Measurements from ENCODE around the gene VCAM1.
A peak's percentile ranks its signal among the peaks of the same experiment; 100 is the strongest.
"Not testable (repeated sequence)": the region's sequence is repeated elsewhere in the genome, so short reads cannot be mapped to it uniquely, and the experiment has no call there.

VCAM1 gene, protein sequence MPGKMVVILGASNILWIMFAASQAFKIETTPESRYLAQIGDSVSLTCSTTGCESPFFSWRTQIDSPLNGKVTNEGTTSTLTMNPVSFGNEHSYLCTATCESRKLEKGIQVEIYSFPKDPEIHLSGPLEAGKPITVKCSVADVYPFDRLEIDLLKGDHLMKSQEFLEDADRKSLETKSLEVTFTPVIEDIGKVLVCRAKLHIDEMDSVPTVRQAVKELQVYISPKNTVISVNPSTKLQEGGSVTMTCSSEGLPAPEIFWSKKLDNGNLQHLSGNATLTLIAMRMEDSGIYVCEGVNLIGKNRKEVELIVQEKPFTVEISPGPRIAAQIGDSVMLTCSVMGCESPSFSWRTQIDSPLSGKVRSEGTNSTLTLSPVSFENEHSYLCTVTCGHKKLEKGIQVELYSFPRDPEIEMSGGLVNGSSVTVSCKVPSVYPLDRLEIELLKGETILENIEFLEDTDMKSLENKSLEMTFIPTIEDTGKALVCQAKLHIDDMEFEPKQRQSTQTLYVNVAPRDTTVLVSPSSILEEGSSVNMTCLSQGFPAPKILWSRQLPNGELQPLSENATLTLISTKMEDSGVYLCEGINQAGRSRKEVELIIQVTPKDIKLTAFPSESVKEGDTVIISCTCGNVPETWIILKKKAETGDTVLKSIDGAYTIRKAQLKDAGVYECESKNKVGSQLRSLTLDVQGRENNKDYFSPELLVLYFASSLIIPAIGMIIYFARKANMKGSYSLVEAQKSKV

DNA sequence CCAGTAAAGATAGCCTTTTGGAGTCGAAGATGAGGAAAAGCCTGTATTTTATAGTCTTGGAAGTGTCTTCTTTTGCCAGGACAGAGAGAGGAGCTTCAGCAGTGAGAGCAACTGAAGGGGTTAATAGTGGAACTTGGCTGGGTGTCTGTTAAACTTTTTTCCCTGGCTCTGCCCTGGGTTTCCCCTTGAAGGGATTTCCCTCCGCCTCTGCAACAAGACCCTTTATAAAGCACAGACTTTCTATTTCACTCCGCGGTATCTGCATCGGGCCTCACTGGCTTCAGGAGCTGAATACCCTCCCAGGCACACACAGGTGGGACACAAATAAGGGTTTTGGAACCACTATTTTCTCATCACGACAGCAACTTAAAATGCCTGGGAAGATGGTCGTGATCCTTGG is at the start of gene VCAM1:
VCAM1 (plus strand) TSS at position 253 of the 400 bp plus-strand sequence; CDS start at position 372, 119 bp downstream.
- DNase-seq (ENCODE audit: low read depth in 2 of 2) = no peak

DNA sequence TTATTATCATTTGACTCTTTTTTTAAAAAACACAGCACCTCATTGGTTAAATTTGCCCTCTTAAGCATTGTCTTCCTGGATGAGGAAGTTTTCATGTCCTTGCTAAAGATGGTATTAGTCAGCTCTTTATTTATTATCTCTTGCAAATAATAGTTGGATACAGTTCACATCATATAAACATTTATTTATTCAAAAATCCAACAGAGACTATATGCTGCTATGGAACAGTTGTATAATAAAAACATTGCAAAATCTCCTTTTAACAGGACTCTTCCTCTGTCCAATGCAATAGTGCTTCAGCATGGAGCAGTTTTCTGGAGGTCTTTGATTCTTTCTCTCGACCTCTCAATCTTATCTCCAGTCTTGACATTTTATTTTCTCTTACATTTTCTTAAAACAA is 49.5 kb upstream of the VCAM1 start:
- no peak for DNase-seq (ENCODE audit: low read depth in 2 of 2)

DNA sequence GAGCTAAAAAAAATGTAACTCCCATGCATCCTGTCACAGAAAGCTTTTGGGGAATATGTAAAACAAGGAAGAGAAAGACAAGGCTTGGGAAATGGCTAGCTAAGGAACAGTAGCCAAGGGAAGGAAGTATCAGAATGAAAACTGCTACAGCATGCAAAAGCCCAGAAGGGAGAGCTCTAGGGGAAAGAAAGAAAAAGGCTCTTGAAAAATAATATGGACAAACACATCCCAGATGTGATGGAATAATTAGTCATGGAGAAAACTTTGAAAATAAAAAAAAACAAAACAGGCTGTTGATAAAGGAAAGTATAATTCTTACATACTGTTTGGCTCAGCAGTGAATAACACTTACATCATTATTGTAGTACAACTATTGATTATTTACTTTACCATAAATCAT is 47.9 kb upstream of the VCAM1 start:
- DNase-seq (ENCODE audit: low read depth in 2 of 2) = peak in 1 of 2 experiments; percentile 17

DNA sequence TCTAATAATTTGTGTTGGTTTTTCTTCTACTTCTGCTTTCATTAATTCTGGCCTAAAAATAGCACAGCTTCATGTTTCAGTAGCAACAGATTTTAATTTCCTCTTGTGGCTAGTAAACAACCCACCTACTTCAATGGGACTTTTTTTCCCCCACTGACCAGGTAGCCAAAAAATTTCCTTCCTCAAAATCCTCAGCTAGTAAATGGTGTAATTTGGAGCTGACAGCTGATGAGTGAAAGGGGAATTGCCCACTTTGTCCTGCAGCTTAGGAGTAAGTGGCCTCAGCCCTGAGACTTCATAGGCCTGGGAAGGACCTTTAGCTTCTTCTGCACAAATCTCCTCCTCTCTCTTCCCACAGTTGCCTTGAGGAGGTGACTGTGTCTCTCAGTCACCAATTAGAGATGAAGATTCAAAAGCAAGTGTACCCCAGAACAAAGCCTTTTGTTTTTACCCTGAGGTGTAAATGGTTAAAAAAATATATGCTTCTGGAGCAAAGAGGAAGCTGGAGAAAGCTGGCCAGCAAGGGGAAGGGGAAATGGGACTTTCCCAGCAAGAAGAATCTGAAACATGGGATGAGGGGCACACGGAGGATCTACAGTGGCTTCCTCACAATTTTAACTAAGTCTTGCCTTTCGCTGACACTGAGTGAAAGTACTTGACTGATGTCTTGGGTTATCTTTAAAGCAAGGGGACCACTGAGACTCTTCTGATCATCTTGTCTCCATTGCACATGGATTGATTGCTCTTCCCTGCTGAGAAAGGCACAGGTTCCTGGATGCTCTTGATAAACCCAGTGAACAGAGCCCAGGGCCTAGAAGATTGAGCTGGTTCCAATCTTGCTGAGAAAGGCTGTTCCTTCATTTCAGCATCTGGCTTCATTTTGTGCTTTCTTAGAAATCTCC is 35.8 kb upstream of the VCAM1 start:
- no peak for DNase-seq (ENCODE audit: low read depth in 2 of 2)

DNA sequence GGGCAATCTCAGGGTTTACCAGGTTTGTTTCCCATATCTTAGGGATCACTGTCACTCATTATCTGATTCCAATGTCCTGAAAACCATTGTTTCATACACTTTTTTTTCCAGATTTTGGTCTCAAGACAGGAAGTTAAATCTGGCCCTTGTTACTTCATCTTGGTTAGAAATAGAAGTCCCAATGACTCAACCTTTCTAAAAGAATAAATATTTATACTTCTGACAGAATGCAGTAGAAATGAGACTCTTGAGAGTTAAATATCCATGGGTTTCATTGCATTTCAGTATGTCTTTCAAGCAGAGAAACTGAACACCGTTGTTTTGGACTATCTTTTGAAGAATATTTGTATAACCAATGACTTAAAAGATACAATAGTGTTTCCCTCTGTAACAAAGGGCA is 19.8 kb upstream of the VCAM1 start:
- no peak for DNase-seq (ENCODE audit: low read depth in 2 of 2)

DNA sequence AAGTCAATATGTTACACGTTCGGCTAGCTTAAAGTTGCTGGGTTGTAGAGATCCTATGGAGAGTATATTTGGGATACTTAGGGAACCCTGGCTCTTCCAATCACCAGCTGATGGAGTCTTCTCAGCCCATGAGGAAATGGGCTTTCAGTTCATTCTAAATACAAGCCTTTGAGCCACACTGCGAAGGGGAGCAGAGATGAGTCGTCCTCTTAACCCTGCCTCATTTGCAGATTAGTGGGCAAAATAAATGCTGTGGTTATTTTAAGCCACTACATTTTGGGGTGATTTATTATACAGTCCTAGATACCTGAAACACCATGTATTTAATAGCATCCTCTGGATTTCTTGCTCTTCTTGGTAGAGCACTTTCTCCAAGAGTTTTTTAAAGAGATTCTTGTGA is 19.0 kb upstream of the VCAM1 start:
- DNase-seq (ENCODE audit: low read depth in 2 of 2) = no peak

DNA sequence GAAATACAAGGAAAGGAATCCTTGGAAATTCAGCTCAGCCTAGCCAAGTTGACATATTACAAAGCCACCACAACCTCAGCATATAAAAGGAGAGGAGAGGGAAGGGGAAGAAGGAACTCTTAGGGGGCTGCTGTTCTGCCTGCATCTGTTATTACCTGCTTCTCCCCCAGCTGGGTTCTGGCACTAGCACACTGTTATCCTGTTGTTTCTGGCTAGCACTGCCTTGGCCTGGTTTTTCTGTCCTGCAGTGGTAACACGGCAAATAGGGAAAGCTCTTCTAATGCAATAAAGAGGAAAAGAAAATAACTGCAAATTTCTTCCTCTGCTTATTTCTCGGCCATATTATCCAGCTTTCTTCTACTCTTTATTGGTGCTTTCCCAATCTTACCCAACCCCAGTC is 16.5 kb upstream of the VCAM1 start:
- no peak for DNase-seq (ENCODE audit: low read depth in 2 of 2)

DNA sequence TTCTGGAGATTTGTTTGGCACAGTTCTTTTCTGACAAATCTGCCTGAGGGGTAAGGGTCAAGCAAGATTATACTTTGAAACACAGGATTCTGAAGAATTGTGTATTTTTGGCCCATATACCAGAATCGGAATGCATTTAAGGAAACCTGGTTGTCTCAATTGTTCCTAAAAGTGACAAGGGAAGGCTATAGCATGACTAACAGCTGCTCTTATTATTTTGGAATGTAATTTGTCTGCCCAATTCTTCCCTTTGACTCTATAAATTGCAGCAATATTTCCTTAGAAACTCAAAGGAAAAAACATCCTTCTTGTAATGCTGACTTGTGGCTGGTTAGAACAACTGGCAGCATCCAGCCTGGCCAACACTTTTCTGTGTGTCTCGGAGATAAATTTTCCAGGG is 15.8 kb upstream of the VCAM1 start:
- DNase-seq (ENCODE audit: low read depth in 2 of 2) = no peak

DNA sequence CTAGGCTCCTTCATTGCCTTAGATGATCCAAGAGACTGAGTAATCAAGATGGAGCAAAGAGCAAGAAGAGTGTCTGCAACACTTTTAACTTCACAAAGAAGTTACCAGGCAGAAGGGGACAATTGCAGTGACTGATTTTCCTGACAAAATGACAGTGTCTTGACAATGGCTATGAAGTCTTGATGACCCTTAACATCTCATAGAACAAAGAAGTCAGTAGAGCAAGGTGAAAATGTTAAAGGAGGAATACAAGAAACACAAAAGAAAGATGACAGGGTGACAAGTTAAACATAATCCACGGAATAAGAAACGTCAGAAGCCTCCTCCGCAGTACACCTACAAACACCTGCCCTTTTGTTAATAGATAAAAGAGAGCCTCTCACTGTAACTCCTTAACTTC is 15.1 kb upstream of the VCAM1 start:
- DNase-seq (ENCODE audit: low read depth in 2 of 2) = no peak

DNA sequence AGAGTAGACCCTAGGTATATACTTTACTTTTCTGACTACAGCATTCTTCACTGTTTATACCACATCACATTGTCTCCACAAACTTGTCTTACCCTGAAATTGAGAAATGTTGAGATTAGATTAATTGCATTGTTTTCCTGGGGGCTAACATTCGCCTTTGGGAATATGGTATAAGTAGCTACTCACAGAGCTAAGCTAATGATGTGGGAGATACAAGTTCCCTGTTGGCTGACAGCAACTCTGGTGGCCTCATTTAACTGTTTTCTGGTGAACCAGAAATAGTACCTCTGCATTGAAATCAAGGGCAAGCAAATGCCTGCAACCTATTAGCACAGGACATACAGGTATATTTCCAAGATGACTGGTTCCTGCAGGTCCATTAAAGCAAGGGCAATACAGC is 13.2 kb upstream of the VCAM1 start:
- no peak for DNase-seq (ENCODE audit: low read depth in 2 of 2)

DNA sequence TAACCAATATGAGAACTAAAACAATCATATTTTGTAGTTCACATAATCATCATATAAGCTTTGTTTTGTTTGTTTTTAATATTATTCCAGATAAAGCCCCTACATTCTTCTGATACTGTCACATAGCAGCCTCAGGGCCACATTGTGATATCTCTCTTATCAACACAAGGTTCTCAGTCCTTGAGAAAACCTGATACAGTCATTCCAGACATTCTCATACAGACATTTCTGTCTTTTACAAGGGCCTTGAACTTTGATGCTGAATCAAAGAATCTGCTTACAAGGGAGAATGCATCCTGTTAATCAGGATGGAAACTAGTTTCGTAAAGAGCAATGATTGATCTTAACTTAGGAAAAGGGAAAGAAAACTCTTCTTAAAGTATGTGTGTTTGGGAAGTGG is 12.7 kb upstream of the VCAM1 start:
- DNase-seq (ENCODE audit: low read depth in 2 of 2) = no peak

DNA sequence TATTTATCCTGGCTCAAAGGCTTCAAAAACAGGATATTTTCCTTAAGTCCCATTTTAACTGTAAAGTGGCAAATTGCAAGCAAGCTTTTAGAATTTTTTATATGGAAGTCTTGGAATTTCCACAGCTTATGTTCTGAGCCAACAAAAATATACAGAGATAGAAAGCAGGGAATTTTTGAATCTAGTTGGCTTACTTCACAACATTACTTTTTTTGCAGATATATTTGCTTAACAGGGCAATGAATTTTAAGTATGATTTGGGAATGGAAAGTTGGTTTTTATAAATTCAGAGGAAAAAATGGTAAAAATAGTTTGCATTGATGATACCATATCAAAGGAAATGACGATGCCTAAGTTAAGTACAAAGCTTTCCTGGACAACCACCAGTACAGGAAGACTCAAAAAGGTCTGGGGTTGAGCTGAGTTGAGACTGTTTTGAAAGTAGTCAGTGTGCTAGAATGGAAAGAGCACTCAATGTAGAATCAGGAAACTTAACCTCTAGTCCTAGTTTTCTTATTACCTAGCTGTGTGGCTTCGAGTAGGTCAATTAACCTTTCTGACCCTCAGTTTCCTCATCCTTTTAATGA is 11.0 kb upstream of the VCAM1 start:
- DNase-seq (ENCODE audit: low read depth in 2 of 2) = no peak

DNA sequence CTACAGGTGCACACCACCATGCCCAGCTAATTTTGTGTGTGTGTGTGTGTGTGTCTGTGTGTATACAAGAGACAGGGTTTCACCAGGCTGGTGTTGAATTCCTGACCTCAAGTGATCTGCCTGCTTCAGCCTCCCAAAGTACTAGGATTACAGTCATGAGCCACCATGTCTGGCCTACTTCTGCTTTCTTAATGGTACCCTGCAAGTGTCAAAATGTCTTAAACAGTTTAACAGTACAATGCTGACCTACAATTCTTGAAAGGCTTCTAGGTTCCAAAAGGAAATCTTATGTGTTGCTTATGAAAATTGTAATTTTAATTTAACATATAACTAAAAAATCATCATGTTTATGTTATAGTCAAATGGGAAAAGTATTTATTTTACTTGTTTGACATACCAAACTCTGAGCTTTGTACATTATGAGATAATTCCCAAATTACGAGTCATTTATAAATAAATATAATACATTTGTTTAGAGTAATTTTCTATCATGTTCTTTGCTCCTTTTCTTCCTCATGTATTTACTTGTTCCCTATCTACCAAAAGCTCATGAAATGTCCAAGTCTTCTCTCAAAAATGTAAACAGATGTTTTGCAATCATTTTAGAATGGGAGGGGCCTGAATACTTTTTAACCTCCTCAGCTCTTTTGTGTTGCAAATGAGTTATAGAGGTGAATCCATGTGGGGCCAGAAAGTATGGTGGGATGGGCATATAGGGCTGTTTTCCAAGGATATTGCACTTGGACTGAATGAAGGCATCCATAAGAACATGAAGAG is 8.4 kb upstream of the VCAM1 start:
- DNase-seq (ENCODE audit: low read depth in 2 of 2) = no peak

DNA sequence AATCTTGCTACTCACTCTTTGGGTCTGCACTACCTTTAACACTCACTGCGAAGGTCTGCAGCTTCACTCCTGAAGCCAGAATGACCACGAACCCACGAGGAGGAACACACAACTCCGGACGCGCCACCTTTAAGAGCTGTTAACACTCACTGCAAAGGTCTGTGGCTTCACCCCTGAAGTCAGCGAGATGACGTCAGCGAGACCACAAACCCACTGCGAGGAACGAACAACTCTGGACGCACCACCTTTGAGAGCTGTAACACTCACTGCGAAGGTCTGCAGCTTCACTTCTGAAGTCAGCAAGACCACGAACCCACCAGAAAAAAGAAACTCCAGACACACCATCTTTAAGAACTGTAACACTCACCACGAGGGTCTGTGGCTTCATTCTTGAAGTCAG is 6.5 kb upstream of the VCAM1 start:
- DNase-seq (ENCODE audit: low read depth in 2 of 2) = not testable (repeated sequence)

DNA sequence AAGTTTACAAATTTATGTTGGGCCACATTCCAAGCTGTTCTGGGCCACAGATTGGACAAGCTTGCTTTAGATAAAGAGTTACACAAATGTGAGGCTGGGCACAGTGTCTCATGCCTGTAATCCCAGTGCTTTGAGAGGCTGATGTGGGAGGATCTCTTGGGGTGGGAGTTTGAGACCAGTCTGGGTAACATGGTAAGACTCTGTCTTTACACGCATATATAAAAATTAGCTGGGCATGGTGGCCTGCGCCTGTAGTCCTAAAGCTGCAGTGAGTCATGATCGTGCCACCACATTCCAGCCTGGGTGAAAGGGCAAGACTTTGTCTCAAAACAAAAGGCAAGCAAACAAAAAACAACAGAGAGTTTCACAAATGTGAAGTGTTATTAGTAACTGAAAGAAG is 5.9 kb upstream of the VCAM1 start:
- DNase-seq (ENCODE audit: low read depth in 2 of 2) = no peak

DNA sequence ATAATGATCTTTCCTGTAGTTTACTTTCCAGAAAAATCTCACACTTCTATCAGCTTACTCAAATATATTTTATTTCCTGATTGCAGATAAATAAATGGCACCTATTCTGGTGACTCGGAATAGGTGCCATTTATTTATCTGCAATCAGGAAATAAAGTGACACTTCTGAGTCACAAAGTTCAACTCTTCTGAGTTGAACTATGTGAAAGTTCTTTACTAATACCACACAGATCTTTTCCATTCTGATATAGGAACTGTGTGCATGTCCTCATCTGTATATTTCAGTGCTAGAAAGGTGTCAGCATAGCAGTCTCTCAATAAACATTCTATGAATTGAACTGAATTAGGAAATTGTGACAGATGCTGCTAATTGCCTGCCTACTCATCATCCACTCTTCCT is 4.9 kb upstream of the VCAM1 start:
- DNase-seq (ENCODE audit: low read depth in 2 of 2) = no peak

DNA sequence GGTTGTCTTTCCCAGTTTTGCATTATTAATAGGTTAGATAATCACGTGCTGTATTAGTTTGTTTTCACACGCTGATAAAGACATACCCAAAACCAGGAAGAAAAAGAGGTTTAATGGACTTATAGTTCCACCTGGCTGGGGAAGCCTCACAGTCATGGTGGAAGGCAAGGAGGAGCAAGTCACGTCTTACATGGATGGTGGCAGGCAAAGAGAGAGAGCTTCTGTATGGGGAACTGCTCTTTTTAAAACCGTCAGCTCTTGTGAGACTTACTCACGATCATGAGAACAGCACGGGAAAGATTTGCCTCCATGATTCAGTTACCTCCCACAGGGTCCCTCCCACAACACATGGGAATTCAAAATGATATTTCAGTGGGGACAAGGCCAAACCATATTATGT is 2.3 kb upstream of the VCAM1 start:
- no peak for DNase-seq (ENCODE audit: low read depth in 2 of 2)

DNA sequence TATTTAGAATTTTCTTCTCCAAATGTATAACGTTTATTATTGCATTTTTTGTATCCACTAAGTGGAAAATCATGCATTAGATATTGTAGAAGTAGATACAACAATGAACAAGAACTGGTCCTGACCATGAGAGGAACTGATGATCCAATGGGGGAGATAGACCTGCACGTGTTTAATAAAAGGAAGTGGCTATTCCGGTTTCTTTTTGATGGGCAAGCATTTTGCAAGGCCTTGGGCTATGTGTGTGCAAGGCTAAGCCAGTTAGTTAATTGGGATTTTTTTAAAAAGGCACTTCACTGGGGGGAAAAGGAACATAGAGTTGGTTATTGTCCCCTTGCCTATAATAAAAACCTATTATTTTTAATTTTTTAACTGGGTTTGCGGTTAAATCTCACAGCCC is 961 bp upstream of the VCAM1 start:
- no peak for DNase-seq (ENCODE audit: low read depth in 2 of 2)

DNA sequence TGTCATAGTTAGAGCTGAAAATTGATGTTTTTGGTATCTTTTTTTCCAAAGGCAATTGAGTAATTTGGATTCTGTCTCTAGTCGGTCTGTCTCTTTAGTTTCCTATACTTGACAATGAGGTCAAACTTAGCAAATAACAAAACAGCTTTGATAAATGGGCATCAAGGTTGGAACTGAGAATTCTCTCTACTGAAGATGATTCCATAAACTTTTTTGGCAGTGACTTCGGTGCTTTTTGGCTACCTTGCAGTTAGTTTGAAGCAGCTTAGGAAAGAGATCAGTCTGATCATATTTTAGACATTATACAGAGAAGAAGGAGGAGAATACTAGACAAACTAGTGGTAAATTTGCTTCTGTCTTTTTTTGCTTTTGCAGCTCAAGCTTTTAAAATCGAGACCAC is 559 bp downstream of the VCAM1 start:
- DNase-seq (ENCODE audit: low read depth in 2 of 2) = no peak

DNA sequence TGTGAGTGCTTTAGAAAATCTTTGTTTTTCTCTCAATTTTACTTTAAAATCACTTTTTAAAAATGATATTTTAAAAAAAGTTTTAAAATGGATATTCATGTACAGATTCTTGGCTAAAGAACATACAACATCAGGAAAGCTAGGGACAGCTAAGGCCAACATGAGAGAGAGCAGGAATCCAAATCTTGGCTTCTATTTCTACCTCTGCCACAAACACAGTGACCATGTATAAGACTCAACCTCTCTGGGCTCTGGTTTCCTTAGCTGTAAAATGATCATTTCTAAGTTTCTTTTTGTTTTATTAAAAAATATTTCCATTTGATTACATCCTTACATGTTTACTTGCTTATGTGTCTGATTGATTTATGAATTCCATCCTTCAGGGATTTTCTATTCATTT is 1.2 kb downstream of the VCAM1 start:
- DNase-seq (ENCODE audit: low read depth in 2 of 2) = no peak

DNA sequence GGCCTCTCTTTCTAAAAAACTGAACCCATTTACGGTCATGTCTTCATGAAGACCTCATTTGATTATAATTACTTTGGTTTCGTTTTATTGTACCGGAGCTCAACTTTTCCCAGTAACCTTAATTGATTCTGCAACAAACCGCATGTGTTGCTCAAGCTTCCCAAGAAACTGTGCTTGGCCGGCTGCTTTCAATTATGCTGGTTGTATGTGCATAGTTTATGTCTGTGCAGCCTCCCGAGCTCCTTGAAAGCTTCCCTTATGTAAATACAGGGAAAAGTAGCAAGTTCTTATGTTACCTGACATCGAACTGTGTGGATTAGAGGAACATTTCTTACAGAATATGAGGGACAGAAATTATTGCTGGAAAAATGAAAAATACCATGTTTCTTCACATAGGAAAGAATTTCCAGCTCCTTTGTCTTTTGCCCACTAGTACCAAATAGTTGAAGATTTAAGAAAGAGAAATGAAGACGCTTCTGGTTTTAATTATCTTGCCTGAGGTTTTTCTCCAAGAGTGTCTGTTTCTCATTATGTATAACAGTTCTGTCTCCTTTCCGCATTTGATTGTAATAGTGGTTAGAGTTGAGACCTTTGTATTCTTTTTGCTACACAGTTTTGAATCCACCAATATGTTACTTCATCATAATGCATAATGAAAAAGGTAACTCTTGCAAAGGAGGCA is 2.1 kb downstream of the VCAM1 start:
- peak; percentile 98 for DNase-seq (ENCODE audit: low read depth in 2 of 2)
